OCI-LY3 (cell line): ENCODE data around the gene OSCP1.

ENCODE experiments used
- EZH2phosphoT487 ChIP-seq: fragments of 200-600 bp; shearing (Covaris generic); IDR thresholded peaks from 2 replicates; pipeline ENCODE4 v1.6.1; 2018; ENCODE audit warnings: antibody characterized with exemption, mixed run types, low read depth
- TF ChIP-seq, protein P1 (sequence below): fragments of 200-600, 300-600 bp; sonication (generic); IDR thresholded peaks from 2 replicates; pipeline ENCODE4 v1.5.1; 2014; ENCODE audit warnings: antibody characterized with exemption, low read length, low read depth

DNA sequence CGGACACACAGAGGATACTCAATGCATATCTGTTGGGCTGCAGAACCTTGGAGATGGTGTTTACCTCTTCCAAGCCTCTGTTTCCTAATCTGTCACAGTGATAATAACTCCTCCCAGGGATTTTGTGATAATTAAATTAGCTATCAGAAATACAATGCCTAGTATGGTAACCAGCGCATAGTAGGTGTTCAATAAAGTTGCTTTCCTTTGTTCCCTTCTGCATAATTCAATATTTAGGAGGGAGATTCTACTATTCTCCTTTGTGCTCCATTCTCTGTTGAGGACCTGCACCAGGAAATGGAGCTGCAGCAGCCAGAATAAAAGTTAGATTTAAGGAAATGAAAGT lies 35.8 kb upstream of the OSCP1 start:
- TF ChIP-seq, protein P1, sequence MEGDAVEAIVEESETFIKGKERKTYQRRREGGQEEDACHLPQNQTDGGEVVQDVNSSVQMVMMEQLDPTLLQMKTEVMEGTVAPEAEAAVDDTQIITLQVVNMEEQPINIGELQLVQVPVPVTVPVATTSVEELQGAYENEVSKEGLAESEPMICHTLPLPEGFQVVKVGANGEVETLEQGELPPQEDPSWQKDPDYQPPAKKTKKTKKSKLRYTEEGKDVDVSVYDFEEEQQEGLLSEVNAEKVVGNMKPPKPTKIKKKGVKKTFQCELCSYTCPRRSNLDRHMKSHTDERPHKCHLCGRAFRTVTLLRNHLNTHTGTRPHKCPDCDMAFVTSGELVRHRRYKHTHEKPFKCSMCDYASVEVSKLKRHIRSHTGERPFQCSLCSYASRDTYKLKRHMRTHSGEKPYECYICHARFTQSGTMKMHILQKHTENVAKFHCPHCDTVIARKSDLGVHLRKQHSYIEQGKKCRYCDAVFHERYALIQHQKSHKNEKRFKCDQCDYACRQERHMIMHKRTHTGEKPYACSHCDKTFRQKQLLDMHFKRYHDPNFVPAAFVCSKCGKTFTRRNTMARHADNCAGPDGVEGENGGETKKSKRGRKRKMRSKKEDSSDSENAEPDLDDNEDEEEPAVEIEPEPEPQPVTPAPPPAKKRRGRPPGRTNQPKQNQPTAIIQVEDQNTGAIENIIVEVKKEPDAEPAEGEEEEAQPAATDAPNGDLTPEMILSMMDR, result no peak
- no peak for TF ChIP-seq EZH2phosphoT487
